Stimulated activated CD4-positive, alpha-beta T cell treated with anti-CD3 and anti-CD28 coated beads, Interleukin-15, amount 100 ng/mL, for 48 hours (primary cell): Measurements from ENCODE around the gene SIK1.

Source experiments
- DNase-seq, 2 donors: peaks; one replicate each; pipeline ENCODE4 v3.0.0-alpha.2; 2020; ENCODE audit warnings: low read depth in 2 of 2

SIK1 gene

GRCh38 chr21:43367296-43367695 is 59.6 kb downstream of the SIK1 start:
- DNase-seq, result no peak

DNA sequence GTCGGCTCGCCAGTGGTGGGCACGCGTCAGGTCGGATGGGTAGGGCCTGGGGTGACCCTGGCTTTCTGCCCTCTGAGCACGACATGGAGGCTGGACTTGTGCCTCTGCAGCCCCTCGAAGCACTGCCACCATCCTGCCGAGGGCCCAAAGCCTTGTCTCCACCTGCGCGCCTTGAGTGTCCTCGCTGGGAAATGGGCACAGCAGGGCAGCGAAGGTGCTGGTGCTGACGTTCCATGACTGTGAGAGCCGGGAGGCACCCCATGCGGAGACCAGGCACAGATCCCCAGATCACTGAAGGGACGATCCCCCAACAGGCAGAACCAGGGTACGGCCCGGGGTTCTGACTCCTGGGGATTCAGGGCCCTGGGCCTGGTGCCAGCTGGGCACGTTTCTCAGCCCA is 60.3 kb downstream of the SIK1 start:
- no peak for DNase-seq

GRCh38 chr21:43365611-43366426 is 61.1 kb downstream of the SIK1 start:
- DNase-seq, result no peak

- DNase-seq, result no peak
These were observed 62.0 kb downstream of the SIK1 start for GRCh38 chr21:43364851-43365424.
